Activated CD4-positive, alpha-beta T cell treated with anti-CD3 and anti-CD28 coated beads, Interleukin-2, Interleukin-4, amounts not matched to agents 100 ng/mL and 50 ng/mL, durations not matched to agents 16 hours and 8 hours (primary cell): Measurements from ENCODE around the gene VSIG2.

ENCODE experiments used
- DNase-seq: peaks from one replicate; pipeline ENCODE4 v3.0.0-alpha.2; 2020; ENCODE audit warnings: low spot score

Gene VSIG2

GRCh38 chr11:124722176-124722575 is 29.9 kb downstream of the VSIG2 start:
- no peak for DNase-seq

- no peak for DNase-seq
Observed at GRCh38 chr11:124719534-124719933, 32.5 kb downstream of the VSIG2 start.

GRCh38 chr11:124718801-124719200 is 33.3 kb downstream of the VSIG2 start:
- no peak for DNase-seq

- no peak for DNase-seq
Observed at GRCh38 chr11:124717786-124718651, 34.0 kb downstream of the VSIG2 start.

- no peak for DNase-seq
Observed at GRCh38 chr11:124717421-124717785, 34.7 kb downstream of the VSIG2 start.

GRCh38 chr11:124716591-124716990 is 35.5 kb downstream of the VSIG2 start:
- DNase-seq = no peak

- no peak for DNase-seq
Observed at GRCh38 chr11:124712392-124712791, 39.7 kb downstream of the VSIG2 start.

- DNase-seq = no peak
Observed at GRCh38 chr11:124707829-124708228, 44.2 kb downstream of the VSIG2 start.

- DNase-seq = no peak
Observed at GRCh38 chr11:124700028-124700427, 52.0 kb downstream of the VSIG2 start.

GRCh38 chr11:124699547-124699946 is 52.5 kb downstream of the VSIG2 start:
- DNase-seq = no peak
